ENCODE measurements around the gene PDE6D. TPM values are rescaled to one million over a fixed set of nuclear protein-coding genes. Genes with fewer than 3 reads are reported as not detected.

Gene PDE6D
- total RNA-seq: 10 to 100 TPM; 37.8 to 45.0 TPM

- peak; percentile 98 for DNase-seq
- H3K4me1 Mint-ChIP-seq (ENCODE audit: low read depth): peaks cover 61% of the 10 kb centered on the region
- peaks cover 6 to 13% of the 10 kb centered on the region in 2 donors for H3K36me3 Mint-ChIP-seq (ENCODE audit: insufficient read depth in 2 of 2)
- peak within 1 kb of the TSS; percentile 88 to 100 for H3K4me3 Mint-ChIP-seq
- H3K27ac Mint-ChIP-seq: peak within 1 kb of the TSS; percentile 86
- no peaks in the 10 kb centered on the region for H3K27me3 Mint-ChIP-seq (ENCODE audit: low read depth)
- no peaks in the 10 kb centered on the region for H3K9me3 Mint-ChIP-seq
- peak; percentile 92 for ATAC-seq (replicated peaks in 1 of 2)
These were observed at the start of gene PDE6D for GRCh38 chr2:231780909-231781797. PDE6D (minus strand) TSS chr2:231781282; CDS start chr2:231781114, 168 bp downstream.

- DNase-seq (no peak), ATAC-seq (replicated peaks in 1 of 2) (no peak)
- Mint-ChIP-seq H3K27ac (no peak overlapping the region), H3K4me3 (no peak overlapping the region), H3K27me3 (ENCODE audit: low read depth) (no peaks in the 10 kb centered on the region), H3K9me3 (no peaks in the 10 kb centered on the region), H3K36me3 (ENCODE audit: insufficient read depth in 2 of 2) (no peaks in the 10 kb centered on the region), H3K4me1 (ENCODE audit: low read depth) (no peaks in the 10 kb centered on the region)
These were observed 40.8 kb upstream of the PDE6D start for GRCh38 chr2:231821908-231822307.

- H3K27me3 Mint-ChIP-seq (ENCODE audit: low read depth): no peaks in the 10 kb centered on the region
These were observed 39.8 kb upstream of the PDE6D start for GRCh38 chr2:231820786-231821303.

GRCh38 chr2:231819447-231820042, 38.5 kb upstream of the PDE6D start:
- no peaks in the 10 kb centered on the region for H3K27me3 Mint-ChIP-seq (ENCODE audit: low read depth)
- no peak overlapping the region for H3K4me3 Mint-ChIP-seq
- no peak for ATAC-seq (replicated peaks in 1 of 2)
- H3K27ac Mint-ChIP-seq: no peak overlapping the region
- DNase-seq: no peak
- H3K36me3 Mint-ChIP-seq (ENCODE audit: insufficient read depth in 2 of 2): peaks cover 2 to 3% of the 10 kb centered on the region in 2 donors
- H3K4me1 Mint-ChIP-seq (ENCODE audit: low read depth): no peaks in the 10 kb centered on the region
- no peaks in the 10 kb centered on the region for H3K9me3 Mint-ChIP-seq

More at GRCh38 chr2:231820786-231821303, 39.8 kb upstream of the PDE6D start:
- no peak overlapping the region for H3K4me3 Mint-ChIP-seq
- H3K27ac Mint-ChIP-seq: no peak overlapping the region
- H3K9me3 Mint-ChIP-seq: no peaks in the 10 kb centered on the region
- DNase-seq (no peak), ATAC-seq (replicated peaks in 1 of 2) (no peak)
- H3K36me3 Mint-ChIP-seq (ENCODE audit: insufficient read depth in 2 of 2): no peaks in the 10 kb centered on the region
- H3K4me1 Mint-ChIP-seq (ENCODE audit: low read depth): no peaks in the 10 kb centered on the region

- ATAC-seq (replicated peaks in 1 of 2) (no peak), DNase-seq (no peak)
- no peak overlapping the region for H3K4me3 Mint-ChIP-seq
These were observed 35.4 kb upstream of the PDE6D start for GRCh38 chr2:231816327-231817026.

GRCh38 chr2:231810905-231811304, 29.8 kb upstream of the PDE6D start:
- H3K4me3 Mint-ChIP-seq: no peak overlapping the region
- ATAC-seq (replicated peaks in 1 of 2) (no peak), DNase-seq (no peak)
- no peak overlapping the region for H3K27ac Mint-ChIP-seq
- no peaks in the 10 kb centered on the region for H3K9me3 Mint-ChIP-seq
- no peaks in the 10 kb centered on the region for H3K27me3 Mint-ChIP-seq (ENCODE audit: low read depth)
- no peaks in the 10 kb centered on the region for H3K4me1 Mint-ChIP-seq (ENCODE audit: low read depth)
- H3K36me3 Mint-ChIP-seq (ENCODE audit: insufficient read depth in 2 of 2): peaks cover 2 to 14% of the 10 kb centered on the region in 2 donors

More at GRCh38 chr2:231816327-231817026, 35.4 kb upstream of the PDE6D start:
- no peaks in the 10 kb centered on the region for H3K9me3 Mint-ChIP-seq
- peaks cover 2 to 10% of the 10 kb centered on the region in 2 donors for H3K36me3 Mint-ChIP-seq (ENCODE audit: insufficient read depth in 2 of 2)
- H3K4me1 Mint-ChIP-seq (ENCODE audit: low read depth): no peaks in the 10 kb centered on the region
- no peaks in the 10 kb centered on the region for H3K27me3 Mint-ChIP-seq (ENCODE audit: low read depth)
- H3K27ac Mint-ChIP-seq: no peak overlapping the region

GRCh38 chr2:231807020-231807419, 25.9 kb upstream of the PDE6D start:
- peaks cover 6% of the 10 kb centered on the region for H3K4me1 Mint-ChIP-seq (ENCODE audit: low read depth)
- DNase-seq: no peak
- H3K27ac Mint-ChIP-seq: no peak overlapping the region
- no peak overlapping the region for H3K4me3 Mint-ChIP-seq
- no peak for ATAC-seq (replicated peaks in 1 of 2)
- peaks cover 4 to 10% of the 10 kb centered on the region in 2 donors for H3K36me3 Mint-ChIP-seq (ENCODE audit: insufficient read depth in 2 of 2)
- no peaks in the 10 kb centered on the region for H3K27me3 Mint-ChIP-seq (ENCODE audit: low read depth)
- H3K9me3 Mint-ChIP-seq: no peaks in the 10 kb centered on the region

GRCh38 chr2:231803501-231804138, 22.5 kb upstream of the PDE6D start:
- Mint-ChIP-seq H3K27ac (peak overlapping the region; percentile 3), H3K9me3 (no peaks in the 10 kb centered on the region), H3K36me3 (ENCODE audit: insufficient read depth in 2 of 2) (peaks cover 5 to 13% of the 10 kb centered on the region in 2 donors), H3K27me3 (ENCODE audit: low read depth) (no peaks in the 10 kb centered on the region), H3K4me1 (ENCODE audit: low read depth) (peaks cover 6% of the 10 kb centered on the region), H3K4me3 (no peak overlapping the region)
- no peak for ATAC-seq (replicated peaks in 1 of 2)
- DNase-seq: no peak

GRCh38 chr2:231800493-231801091, 19.5 kb upstream of the PDE6D start:
- Mint-ChIP-seq H3K4me3 (no peak overlapping the region), H3K36me3 (ENCODE audit: insufficient read depth in 2 of 2) (peaks cover 7 to 27% of the 10 kb centered on the region in 2 donors)
- peak; percentile 52 to 55 for ATAC-seq (replicated peaks in 1 of 2)

GRCh38 chr2:231795525-231796327, 14.6 kb upstream of the PDE6D start:
- Mint-ChIP-seq H3K9me3 (no peaks in the 10 kb centered on the region), H3K27ac (no peak overlapping the region), H3K4me3 (no peak overlapping the region), H3K36me3 (ENCODE audit: insufficient read depth in 2 of 2) (peaks cover 5 to 32% of the 10 kb centered on the region in 2 donors), H3K27me3 (ENCODE audit: low read depth) (no peaks in the 10 kb centered on the region), H3K4me1 (ENCODE audit: low read depth) (peaks cover 7% of the 10 kb centered on the region)
- ATAC-seq (replicated peaks in 1 of 2) (no peak), DNase-seq (no peak)

More at GRCh38 chr2:231800493-231801091, 19.5 kb upstream of the PDE6D start:
- Mint-ChIP-seq H3K9me3 (no peaks in the 10 kb centered on the region), H3K27me3 (ENCODE audit: low read depth) (no peaks in the 10 kb centered on the region), H3K4me1 (ENCODE audit: low read depth) (peaks cover 6% of the 10 kb centered on the region), H3K27ac (no peak overlapping the region)
- peak; percentile 40 to 58 for DNase-seq

GRCh38 chr2:231794383-231794782, 13.3 kb upstream of the PDE6D start:
- H3K9me3 Mint-ChIP-seq: no peaks in the 10 kb centered on the region
- H3K27ac Mint-ChIP-seq: no peak overlapping the region
- DNase-seq (no peak), ATAC-seq (replicated peaks in 1 of 2) (no peak)
- no peaks in the 10 kb centered on the region for H3K27me3 Mint-ChIP-seq (ENCODE audit: low read depth)
- H3K4me3 Mint-ChIP-seq: no peak overlapping the region
- H3K4me1 Mint-ChIP-seq (ENCODE audit: low read depth): peaks cover 14% of the 10 kb centered on the region
- peaks cover 5 to 38% of the 10 kb centered on the region in 2 donors for H3K36me3 Mint-ChIP-seq (ENCODE audit: insufficient read depth in 2 of 2)

All from activated T-cell treated with anti-CD3 and anti-CD28 coated beads, Interleukin-2, amount 50 U/mL, for 72 hours (primary cell).